Skeletal muscle satellite cell (primary cell): Measurements from ENCODE around the gene HSPBP1.
"Not testable (repeated sequence)": the region's sequence is repeated elsewhere in the genome, so short reads cannot be mapped to it uniquely, and the experiment has no call there.

Experiments
- H3K27me3 ChIP-seq: 2 replicates; pipeline ENCODE4 v1.7.0; 2013; ENCODE audit warnings: low read length; ENCODE audit not compliant: control insufficient read depth, insufficient read depth
- H3K36me3 ChIP-seq: 2 replicates; pipeline ENCODE4 v1.7.0; 2013; ENCODE audit warnings: mild to moderate bottlenecking, control low read depth, low read length; ENCODE audit not compliant: insufficient read depth
- H3K4me1 ChIP-seq: 2 replicates; pipeline ENCODE4 v1.7.0; 2013; ENCODE audit warnings: low read length; ENCODE audit not compliant: control insufficient read depth, insufficient read depth
- H3K4me2 ChIP-seq: 2 replicates; pipeline ENCODE4 v1.7.0; 2013; ENCODE audit warnings: mild to moderate bottlenecking, low read length
- H3K4me3 ChIP-seq: 2 replicates; pipeline ENCODE4 v1.7.0; 2013; ENCODE audit warnings: low read length
- H3K9ac ChIP-seq: 2 replicates; pipeline ENCODE4 v1.7.0; 2013; ENCODE audit warnings: mild to moderate bottlenecking, low read depth, low read length, moderate library complexity
- H3K9me3 ChIP-seq: replicated peaks from 2 replicates; pipeline ENCODE4 v1.7.0; 2013; ENCODE audit warnings: mild to moderate bottlenecking, control low read depth, low read length

HSPBP1 gene

DNA sequence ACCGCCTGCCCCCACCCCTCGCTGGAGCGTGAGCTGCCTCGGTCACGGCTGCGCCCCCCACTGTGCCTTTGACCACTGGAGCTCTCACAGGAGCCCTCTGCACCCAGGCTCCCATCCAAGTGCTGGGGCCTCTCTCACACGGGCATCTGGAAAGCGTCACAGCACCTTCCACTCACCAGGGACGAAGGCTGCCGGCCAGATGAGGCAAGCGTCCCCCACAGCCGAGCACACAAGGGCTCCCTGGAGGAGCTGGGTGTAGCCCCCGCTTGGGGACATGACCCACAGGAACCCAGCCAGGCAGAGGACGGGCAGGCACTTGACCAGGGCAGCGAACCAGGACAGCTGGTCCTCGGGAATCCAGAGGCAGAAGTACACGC is 51.9 kb downstream of the HSPBP1 start:
- Histone ChIP-seq H3K9ac (no peak overlapping the region), H3K4me2 (no peak overlapping the region), H3K9me3 (no peaks in the 10 kb centered on the region), H3K4me3 (no peak overlapping the region), H3K36me3 (peaks cover 52% of the 10 kb centered on the region), H3K27me3 (no peaks in the 10 kb centered on the region), H3K4me1 (no peaks in the 10 kb centered on the region)

DNA sequence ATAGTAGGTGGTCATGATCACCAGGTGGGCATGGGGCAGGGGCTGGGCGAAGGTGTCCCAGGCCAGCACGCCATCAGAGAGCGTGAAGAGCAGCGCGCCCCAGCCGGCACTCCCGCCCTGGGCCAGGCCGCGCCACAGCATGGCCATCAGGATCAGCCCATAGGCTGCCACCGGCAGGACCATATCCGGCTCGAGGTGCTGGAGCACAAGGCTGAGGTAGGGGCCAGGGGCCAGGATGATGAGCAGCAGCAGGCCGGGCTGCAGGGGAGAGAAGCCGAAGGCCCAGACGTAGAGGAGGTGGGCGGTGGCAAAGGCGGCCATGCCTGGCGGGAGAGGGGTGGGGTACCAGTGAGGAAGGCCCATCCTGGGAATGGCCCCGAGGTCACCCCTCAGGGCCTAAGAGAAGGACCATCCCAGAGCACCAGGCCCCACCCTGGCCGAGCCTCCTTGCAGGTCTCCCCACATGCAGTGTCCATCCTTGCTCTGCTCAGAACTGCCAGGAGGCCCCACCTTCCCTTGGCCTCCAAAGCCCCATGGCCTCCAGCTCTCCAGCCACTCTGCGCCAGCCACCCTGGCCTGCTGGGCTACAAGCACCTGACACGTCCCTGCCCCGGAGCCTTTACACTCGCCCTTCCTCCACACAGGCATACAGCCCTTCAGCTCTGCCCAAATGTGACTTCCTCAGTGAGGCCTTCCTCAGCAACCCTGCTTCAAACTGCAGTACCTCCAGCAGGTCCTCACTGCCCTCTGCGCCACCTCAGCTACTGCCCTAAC is 52.5 kb downstream of the HSPBP1 start:
- no peak overlapping the region for H3K9ac ChIP-seq
- no peak overlapping the region for H3K4me3 ChIP-seq
- no peaks in the 10 kb centered on the region for H3K4me1 ChIP-seq
- H3K4me2 ChIP-seq, result no peak overlapping the region
- peaks cover 47% of the 10 kb centered on the region for H3K36me3 ChIP-seq
- H3K27me3 ChIP-seq, result no peaks in the 10 kb centered on the region
- H3K9me3 ChIP-seq, result no peaks in the 10 kb centered on the region

DNA sequence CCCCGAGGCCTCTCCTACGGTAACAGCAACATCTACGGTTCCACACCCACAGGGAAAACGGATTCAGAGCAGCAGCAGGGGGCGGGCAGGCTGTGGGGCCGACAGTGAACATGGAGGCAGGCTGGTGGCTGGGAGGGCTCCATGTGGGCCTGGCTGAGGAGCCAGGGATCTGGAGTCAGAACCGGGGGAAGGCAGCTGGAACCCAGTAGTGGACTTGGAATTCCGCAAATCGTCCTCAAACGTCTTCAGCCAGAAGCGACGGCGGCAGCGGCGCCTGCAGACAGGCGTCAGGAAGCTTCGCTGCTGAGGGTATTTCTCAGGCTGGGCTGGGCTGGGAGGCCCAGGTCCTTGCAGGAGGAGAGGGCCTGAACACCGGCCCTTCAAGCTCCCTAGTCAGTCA is 53.1 kb downstream of the HSPBP1 start:
- peaks cover 41% of the 10 kb centered on the region for H3K36me3 ChIP-seq
- no peaks in the 10 kb centered on the region for H3K4me1 ChIP-seq
- H3K4me2 ChIP-seq, result no peak overlapping the region
- no peak overlapping the region for H3K4me3 ChIP-seq
- no peak overlapping the region for H3K9ac ChIP-seq
- no peaks in the 10 kb centered on the region for H3K9me3 ChIP-seq
- H3K27me3 ChIP-seq, result no peaks in the 10 kb centered on the region

DNA sequence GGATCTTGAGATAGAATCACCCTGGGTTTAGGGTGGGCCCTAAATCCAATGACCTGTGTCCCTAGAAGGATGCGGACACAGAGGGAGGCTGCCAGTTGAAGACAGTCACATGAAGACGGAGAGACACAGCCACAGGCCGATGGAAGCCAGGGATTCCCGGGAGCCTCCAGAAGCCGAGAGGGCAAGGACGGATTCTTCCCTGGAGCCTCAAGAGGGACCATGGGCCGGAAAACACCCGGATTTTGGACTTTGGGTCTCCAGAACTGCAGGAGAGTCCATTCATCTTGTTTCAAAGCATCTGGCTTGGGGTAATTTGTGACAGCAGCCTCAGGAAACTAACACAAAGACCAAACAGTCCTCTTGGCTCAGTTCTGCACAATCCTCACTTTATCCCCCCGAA is 53.6 kb downstream of the HSPBP1 start:
- H3K4me1 ChIP-seq, result no peaks in the 10 kb centered on the region
- no peak overlapping the region for H3K4me2 ChIP-seq
- H3K9ac ChIP-seq, result no peak overlapping the region
- H3K36me3 ChIP-seq, result peaks cover 36% of the 10 kb centered on the region
- no peaks in the 10 kb centered on the region for H3K9me3 ChIP-seq
- H3K27me3 ChIP-seq, result no peaks in the 10 kb centered on the region
- H3K4me3 ChIP-seq, result no peak overlapping the region

DNA sequence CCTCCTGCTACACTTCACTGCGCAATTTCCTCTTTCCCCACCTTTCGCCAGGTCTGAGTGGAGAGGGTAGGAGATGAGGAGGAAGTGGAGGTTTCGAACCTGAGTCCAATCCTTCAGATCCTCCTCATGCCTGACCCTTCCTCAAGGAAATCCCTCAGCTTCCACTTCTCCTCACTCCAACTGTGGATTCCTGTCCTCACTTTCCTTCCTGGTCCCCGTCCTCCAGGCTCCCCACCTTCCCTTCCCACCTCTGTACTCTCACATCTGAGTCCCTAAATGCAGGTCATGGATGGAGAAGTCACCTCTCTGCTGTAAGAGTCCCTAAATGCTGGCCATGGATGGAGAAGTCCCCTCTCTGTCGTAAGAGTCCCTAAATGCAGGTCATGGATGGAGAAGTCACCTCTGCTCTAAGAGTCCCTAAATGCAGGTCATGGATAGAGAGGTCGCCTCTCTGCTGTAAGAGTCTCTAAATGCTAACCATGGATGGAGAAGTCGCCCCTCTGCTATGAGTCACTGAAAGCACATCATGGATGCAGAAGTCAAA is 54.4 kb downstream of the HSPBP1 start:
- Histone ChIP-seq H3K36me3 (peaks cover 31% of the 10 kb centered on the region), H3K9me3 (no peaks in the 10 kb centered on the region), H3K4me2 (no peak overlapping the region), H3K4me1 (no peaks in the 10 kb centered on the region), H3K27me3 (no peaks in the 10 kb centered on the region), H3K4me3 (no peak overlapping the region), H3K9ac (no peak overlapping the region)

DNA sequence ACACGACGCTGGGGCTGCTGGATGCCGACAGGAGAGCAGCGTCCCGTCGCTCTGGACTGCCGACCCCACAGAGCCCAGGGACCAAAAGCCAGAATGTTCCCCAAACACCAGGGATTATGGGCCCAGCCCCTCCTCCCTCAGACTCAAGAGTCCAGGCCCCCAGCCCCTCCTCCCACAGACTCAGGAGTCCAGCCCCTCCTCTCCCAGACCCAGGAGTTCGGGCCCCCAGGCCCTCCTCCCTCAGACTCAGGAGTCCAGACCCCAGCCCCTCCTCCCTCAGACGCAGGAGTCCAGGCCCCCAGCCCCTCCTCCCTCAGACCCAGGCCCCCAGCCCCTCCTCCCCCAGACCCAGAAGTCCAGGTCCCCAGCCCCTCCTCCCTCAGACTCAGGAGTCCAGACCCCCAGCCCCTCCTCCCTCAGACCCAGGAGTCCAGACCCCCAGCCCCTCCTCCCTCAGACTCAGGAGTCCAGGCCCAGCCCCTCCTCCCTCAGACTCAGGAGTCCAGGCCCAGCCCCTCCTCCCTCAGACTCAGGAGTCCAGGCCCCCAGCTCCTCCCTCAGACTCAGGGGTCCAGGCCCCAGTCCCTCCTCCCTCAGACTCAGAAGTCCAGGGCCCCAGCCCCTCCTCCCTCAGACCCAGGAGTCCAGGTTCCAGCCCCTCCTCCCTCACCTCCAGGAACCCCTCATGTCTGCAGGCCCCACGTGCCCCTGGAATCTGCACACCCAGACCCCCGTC is 55.1 kb downstream of the HSPBP1 start:
- H3K9ac ChIP-seq, H3K9me3 ChIP-seq, H3K4me2 ChIP-seq, H3K27me3 ChIP-seq, H3K4me1 ChIP-seq, H3K4me3 ChIP-seq: not testable (repeated sequence)
- peaks cover 31% of the 10 kb centered on the region for H3K36me3 ChIP-seq

DNA sequence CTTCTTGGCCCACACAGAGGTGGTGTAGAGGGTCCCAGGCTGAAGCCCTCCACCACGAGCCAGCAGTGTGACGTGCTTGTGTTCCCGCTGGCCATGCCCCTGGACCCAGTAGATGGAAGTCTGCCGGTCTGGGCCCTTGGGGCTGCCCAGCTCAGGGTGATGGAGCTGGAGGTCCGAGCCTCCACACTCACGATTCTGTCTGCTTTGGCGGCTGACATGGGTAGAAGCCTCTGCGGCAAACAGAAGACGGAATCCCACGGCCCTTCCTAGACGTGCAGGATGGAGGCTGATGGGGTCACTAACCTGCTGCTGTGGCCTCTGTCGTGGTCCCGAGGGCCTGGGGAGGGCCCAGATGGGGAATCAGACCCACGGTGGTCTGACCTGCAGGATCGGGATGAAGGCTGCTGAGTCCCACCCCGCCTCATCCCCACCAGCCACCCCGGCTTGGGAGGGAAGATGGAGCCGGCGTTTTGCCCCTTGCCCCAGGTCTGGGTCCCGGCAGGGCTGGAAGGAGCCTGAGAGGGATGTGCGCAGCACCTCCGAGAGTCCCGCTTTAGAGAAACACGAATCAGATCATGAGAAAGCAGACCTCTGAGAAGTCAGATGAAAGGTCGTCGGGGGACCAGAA is 55.8 kb downstream of the HSPBP1 start:
- no peak overlapping the region for H3K9ac ChIP-seq
- H3K4me1 ChIP-seq, result no peaks in the 10 kb centered on the region
- no peaks in the 10 kb centered on the region for H3K9me3 ChIP-seq
- H3K36me3 ChIP-seq, result peaks cover 27% of the 10 kb centered on the region
- H3K27me3 ChIP-seq, result no peaks in the 10 kb centered on the region
- no peak overlapping the region for H3K4me3 ChIP-seq
- H3K4me2 ChIP-seq, result no peak overlapping the region

DNA sequence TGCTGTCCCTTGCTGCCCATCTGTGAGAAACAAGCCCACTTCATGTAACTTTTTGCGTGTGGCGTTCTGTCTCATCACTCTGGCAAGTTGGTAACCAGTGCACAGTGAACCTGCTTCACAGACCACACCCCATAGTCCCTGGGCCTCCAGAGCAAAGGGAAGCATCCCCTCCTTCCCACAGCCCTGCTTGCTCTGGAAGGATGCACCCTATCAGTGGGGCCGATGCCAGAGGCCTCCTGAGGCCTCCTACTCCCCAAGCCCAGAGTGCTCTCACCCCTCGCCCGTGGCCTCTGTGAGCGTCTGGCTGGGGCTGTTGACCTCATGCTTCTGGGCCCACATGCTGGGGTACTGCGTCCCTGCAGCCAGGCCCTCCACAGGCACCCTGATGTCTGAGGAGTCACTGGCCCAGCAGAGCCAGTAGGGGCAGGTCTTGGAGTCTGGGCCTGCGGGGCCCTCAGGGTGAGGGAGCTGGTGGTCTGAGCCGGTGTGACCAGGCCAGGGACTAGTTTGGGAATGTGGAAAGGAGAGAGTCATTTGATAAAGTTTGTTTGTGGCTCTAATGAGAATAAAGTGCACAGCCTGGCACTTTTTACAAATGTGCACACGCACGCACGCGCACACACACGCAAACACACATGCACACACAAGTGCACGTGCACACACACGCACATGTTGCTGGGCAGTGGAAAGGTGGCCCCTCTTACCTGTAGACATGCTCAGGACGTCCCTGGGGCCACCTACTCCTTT is 56.4 kb downstream of the HSPBP1 start:
- H3K27me3 ChIP-seq, result no peaks in the 10 kb centered on the region
- peaks cover 21% of the 10 kb centered on the region for H3K36me3 ChIP-seq
- no peaks in the 10 kb centered on the region for H3K9me3 ChIP-seq
- H3K4me2 ChIP-seq, result no peak overlapping the region
- H3K4me1 ChIP-seq, result no peaks in the 10 kb centered on the region
- H3K4me3 ChIP-seq, result no peak overlapping the region
- H3K9ac ChIP-seq, result no peak overlapping the region

DNA sequence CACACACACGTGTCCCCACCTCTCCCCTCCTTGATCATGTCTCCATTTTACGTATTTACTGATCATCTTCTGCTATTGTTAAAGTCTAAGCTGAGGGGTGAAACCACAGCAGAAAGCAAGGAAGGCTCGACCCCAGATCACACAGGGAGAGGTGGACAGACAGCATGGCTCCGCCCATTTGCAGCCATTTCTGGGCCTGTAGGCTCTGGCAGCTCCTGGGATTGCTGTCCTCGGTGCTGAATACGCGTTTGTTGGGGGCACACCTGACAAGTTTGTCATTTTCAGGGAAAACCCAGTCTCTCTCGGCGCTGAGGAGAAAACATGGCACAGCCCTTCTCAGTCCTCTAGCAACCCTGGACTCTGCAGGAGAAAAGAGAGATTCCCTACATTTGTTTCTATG is 59.4 kb downstream of the HSPBP1 start:
- H3K9ac ChIP-seq, result no peak overlapping the region

DNA sequence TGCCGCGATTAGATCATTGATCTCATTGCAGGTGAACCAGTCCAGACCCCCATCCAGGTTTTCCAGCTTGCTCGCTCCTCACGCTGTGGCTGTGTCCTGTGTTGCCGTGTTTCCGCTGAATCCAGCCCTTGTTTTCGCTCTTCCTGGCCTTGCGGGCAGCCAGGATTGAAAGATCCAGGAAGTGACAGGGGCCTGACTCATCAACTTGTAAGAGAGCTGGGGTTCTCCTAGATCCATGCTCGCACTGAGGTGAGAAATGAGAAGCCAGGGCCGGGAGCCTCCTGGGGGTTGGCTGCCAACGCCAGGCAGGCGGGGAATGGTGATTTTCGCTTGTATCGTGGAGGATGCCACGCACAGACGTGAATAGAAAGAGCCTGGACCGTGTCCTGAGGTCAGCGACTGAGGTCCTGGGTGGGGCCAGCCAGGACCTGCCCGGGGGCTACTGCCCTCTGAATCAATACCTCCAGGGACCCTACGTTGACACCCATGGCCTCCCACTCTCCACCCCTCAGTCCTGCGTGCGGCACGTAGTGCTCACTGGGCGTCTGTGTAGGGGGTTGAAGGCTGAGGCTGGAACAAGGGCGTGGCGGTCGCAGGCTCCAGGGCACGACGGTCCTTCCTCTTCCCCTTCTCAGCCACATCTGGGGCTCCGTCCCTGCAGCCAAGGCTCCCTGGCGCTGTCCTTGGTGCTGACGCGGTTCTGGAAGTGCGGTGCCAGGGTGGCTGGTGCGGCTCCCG is 63.3 kb downstream of the HSPBP1 start:
- H3K9ac ChIP-seq, result peak overlapping the region; percentile 52
- H3K4me3 ChIP-seq, result peak overlapping the region; percentile 65
- peak overlapping the region; percentile 91 for H3K4me2 ChIP-seq
- H3K27me3 ChIP-seq, result no peaks in the 10 kb centered on the region
- H3K9me3 ChIP-seq, result no peaks in the 10 kb centered on the region
- no peaks in the 10 kb centered on the region for H3K36me3 ChIP-seq
- H3K4me1 ChIP-seq, result peaks cover 8% of the 10 kb centered on the region

More for the DNA sequence above, 59.4 kb downstream of the HSPBP1 start:
- Histone ChIP-seq H3K4me3 (no peak overlapping the region), H3K9me3 (no peaks in the 10 kb centered on the region), H3K36me3 (peaks cover 3% of the 10 kb centered on the region), H3K4me2 (no peak overlapping the region), H3K27me3 (no peaks in the 10 kb centered on the region), H3K4me1 (peaks cover 8% of the 10 kb centered on the region)
